GM10248 (cell line): ENCODE results near the gene CARD14.

Experiments
- CTCF ChIA-PET: fragments of 300-600 bp; sonication (Branson Sonifier 250); formaldehyde crosslinking; extraction: SDS; loops from one replicate; lab custom pipeline; 2021; ENCODE audit warnings: antibody characterized with exemption; lab: Yijun Ruan, JAX
- POLR2A ChIA-PET: fragments of 350-650 bp; sonication (Branson Sonifier 250); formaldehyde crosslinking; extraction: SDS; loops from one replicate; lab custom pipeline; 2020; ENCODE audit warnings: antibody characterized with exemption; lab: Yijun Ruan, JAX
- DNase-seq: peaks from one replicate; pipeline ENCODE4 v3.0.0; 2012; ENCODE audit errors: extremely low spot score
- CTCF ChIP-seq: IDR thresholded peaks from 2 replicates; pipeline ENCODE4 v1.5.1; 2012; ENCODE audit warnings: mild to moderate bottlenecking, low read depth; ENCODE audit errors: extremely low read depth, missing control alignments, control extremely low read depth

The CARD14 gene

GRCh38 chr17:80177986-80178595 lies 8.3 kb downstream of the CARD14 start:
- POLR2A ChIA-PET = no interaction called here
- CTCF ChIA-PET = interaction anchor here (1.1 to 1.9 kb wide), 2 partner anchors 18 to 77 kb away, joined by 3 to 5 read pairs; partner anchors contain the start of gene GAA
- TF ChIP-seq CTCF = no peak
- DNase-seq = no peak

- ChIA-PET CTCF (interaction anchor here (1.0 to 1.2 kb wide), 2 partner anchors 15 to 79 kb away, joined by 3 read pairs; partner anchors contain the start of gene GAA), POLR2A (interaction anchor here (0.6 kb wide), 1 partner anchor 33 kb away, joined by 4 read pairs; no protein-coding TSS in a partner anchor)
- no peak for DNase-seq
- no peak for TF ChIP-seq CTCF
These were observed 10.4 kb downstream of the CARD14 start for GRCh38 chr17:80180192-80180591.

- no peak for DNase-seq
- ChIA-PET POLR2A (no interaction called here), CTCF (interaction anchor here (1.4 kb wide), 1 partner anchor 14 kb away, joined by 5 read pairs; no protein-coding TSS in a partner anchor)
- no peak for TF ChIP-seq CTCF
These were observed 11.6 kb downstream of the CARD14 start for GRCh38 chr17:80181431-80181830.

- ChIA-PET CTCF (interaction anchor here (1.4 kb wide), 1 partner anchor 13 kb away, joined by 5 read pairs; no protein-coding TSS in a partner anchor), POLR2A (no interaction called here)
- TF ChIP-seq CTCF = no peak
- DNase-seq = no peak
These were observed 12.5 kb downstream of the CARD14 start for GRCh38 chr17:80182118-80182844.

GRCh38 chr17:80182845-80183223 lies 13.0 kb downstream of the CARD14 start:
- ChIA-PET POLR2A (no interaction called here), CTCF (interaction anchor here (0.9 to 1.3 kb wide), 2 partner anchors 9 to 12 kb away, joined by 3 to 4 read pairs; no protein-coding TSS in a partner anchor)
- DNase-seq = no peak
- no peak for TF ChIP-seq CTCF

- CTCF ChIA-PET = interaction anchor here (0.9 to 1.3 kb wide), 3 partner anchors 8 to 13 kb away, joined by 3 to 4 read pairs (median 3); no protein-coding TSS in a partner anchor
- POLR2A ChIA-PET = no interaction called here
- DNase-seq = no peak
- no peak for TF ChIP-seq CTCF
These were observed 14.0 kb downstream of the CARD14 start for GRCh38 chr17:80183581-80184422.
